TTC549 (cell line): ENCODE measurements around the gene LCK.

Source experiments
- FAIRE-seq: peaks from 2 replicates; lab custom pipeline; 2012; peaks lifted over from hg19 to GRCh38; lab: Jason Lieb, UNC

The LCK gene

GRCh38 chr1:32250893-32251716 lies at the start of gene LCK:
LCK (plus strand) TSS chr1:32251265; CDS start chr1:32274330, 23,065 bp downstream.
- FAIRE-seq: no peak

GRCh38 chr1:32204943-32205361 lies 46.1 kb upstream of the LCK start:
- FAIRE-seq: no peak

DNA sequence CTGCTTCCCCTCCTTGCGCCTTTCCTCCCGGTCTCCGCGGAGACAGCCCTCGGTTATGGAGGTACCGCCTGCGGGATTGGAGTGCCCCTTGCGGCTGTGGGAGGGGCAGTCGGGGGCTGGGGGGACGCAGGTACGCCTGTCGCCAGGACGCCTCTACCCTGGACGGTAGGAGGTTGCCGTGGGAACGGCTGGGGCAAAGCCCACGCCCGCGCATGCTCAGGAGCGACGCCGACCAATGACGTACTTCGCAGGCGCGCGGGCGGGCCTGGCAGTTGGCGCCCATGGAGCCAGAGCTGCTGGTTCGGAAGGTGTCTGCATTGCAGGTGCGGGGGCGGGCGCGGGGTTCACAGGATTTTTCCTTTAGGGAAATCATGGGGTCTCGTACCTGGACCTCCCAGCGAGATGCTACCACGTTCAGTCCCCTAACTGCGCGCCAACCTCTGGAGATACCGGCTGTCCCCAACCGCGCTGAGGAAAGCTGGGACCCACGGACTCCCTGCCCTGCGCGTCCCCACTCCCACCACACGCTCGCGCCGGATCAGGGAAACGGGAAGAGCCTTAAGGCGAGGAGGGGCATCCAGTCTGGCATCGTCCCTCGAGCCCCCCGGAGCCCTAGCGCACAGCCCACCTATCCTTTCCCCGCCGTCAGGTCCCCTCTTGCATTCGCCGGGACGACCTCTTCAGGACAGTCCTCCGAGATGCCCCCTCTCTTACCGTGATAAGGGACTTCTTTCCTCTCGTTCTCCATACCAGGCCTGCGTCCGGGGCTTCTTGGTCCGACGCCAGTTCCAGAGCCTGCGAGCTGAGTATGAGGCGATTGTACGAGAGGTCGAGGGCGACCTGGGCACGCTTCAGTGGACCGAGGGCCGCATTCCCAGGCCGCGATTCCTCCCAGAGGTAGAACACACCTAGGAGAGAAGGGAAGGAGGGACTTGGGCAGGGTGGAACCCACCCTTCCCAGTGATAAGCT lies 45.4 kb upstream of the LCK start, which contains the start of gene IQCC:
TSS of gene IQCC (plus strand) at position 271 of the 970 bp plus-strand sequence. CDS start at position 282, 11 bp downstream.
- no peak for FAIRE-seq

- FAIRE-seq: no peak
Observed at GRCh38 chr1:32208469-32208868, 42.6 kb upstream of the LCK start.

DNA sequence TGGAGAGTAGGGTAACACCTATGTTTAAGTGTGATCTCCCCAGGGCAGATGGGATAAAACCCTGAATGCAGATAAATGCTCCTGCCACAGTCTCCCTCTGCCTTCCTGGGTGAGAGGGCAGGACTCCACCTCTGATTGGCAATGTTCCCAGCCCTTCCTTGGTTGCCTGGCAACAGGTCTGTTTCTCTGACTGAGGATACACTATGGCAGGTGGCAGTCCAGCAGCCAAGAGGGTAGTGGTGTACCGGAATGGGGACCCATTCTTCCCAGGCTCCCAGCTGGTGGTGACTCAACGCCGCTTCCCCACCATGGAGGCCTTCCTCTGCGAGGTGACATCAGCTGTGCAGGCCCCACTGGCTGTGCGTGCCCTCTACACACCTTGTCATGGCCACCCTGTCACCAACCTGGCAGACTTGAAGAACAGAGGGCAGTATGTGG lies 42.2 kb upstream of the LCK start, which contains the start of gene DCDC2B:
TSS of gene DCDC2B (plus strand) at position 199 of the 438 bp plus-strand sequence. CDS start at position 204, 5 bp downstream.
- no peak for FAIRE-seq

DNA sequence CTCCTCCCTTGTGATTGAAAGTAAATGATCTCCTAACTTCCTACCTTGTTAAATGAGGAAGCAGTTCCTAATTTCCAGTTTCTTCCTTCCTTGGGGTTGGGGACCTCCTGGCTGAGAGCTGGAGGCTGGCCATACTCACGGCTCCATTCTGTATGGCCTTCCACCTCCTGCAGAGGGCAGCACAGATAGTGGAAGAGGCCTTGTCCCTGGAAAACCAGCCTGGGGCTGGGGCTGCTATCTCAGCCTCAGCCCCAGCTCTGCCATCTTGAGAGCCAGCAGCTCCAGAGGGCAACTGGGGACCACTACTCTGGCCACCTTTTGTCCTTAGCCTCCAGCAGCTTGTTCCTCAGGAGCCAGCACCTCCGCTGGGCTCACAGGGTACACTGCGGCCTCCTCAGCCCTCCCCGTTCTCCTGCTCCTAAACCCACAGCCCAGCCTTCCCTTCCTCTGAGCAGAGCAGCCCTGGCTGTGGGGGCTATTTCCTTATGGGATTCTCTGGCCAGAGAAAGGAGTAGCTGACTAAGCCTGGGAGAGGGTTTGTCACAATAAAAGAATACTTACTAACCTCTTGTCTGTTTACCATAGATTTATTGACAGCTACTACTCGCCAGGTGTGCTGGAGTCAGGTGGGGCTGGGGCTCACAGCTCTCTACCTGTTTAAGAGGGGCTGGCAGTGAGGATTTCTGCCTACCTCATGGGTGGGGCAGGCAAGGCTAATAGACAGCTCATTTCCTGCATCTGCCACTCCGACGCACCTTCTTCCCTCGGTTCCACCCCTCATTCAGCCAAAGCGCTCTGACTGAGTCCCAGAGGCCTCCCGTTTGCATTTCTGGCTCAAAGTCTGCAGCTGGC lies 35.2 kb upstream of the LCK start:
- FAIRE-seq: peak; percentile 62

DNA sequence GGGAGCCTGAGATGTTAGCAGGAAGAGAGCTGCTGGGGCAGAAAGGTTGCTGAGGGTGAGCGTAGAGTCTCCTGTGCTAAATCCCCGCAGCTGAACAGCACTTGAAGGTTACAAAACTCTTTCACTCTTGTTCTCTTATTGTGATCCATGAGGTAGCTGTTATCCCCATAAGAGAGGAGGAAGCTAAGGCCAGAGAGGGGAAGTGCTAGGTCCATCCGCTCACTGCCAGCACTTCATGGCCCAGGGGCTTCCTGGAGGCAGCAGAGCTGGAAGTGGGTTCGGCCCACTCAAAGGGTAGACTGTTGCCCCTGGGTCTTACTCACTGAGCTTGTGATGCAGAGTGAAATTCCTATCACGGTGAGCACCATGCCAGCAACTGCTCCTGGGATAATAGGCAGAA lies 34.5 kb upstream of the LCK start:
- no peak for FAIRE-seq

DNA sequence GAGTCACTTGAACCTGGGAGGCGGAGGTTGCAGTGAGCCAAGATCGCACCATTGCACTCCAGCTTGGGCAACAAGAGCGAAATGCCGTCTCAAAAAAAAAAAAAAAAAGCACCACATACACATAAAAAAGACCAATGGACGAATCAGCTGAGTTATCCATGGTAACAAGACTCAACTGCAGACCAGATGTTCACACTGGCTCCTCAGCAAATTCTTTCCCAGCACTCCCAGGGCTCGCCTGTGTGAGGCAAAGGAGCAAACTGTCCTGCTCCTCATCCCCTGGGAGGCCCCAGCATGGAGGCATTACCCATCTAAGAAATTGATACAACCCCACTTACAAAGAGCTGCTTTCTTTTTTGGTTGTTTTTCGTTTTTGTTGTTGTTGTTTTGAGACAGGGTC lies 32.0 kb upstream of the LCK start:
- no peak for FAIRE-seq

GRCh38 chr1:32220746-32221580 lies 30.1 kb upstream of the LCK start:
- no peak for FAIRE-seq

DNA sequence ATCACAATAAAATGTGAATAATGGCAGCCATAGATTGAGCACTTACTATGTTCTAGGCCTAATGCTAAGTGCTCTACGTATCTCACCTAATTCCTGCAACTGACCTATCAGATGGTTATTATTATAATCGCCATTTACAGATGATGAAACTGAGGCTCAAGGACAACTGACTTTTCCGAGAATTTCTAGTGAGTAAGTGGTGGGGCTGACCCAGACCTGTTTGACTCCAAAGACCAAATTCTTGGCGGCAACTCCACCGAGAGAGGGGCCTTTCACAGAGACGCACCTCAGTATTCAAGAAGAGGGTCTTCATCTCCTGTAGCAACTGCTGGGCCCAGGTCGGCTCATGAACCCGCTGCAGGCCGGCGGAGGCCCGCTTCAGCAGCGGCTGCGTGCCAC lies 29.5 kb upstream of the LCK start:
- no peak for FAIRE-seq

DNA sequence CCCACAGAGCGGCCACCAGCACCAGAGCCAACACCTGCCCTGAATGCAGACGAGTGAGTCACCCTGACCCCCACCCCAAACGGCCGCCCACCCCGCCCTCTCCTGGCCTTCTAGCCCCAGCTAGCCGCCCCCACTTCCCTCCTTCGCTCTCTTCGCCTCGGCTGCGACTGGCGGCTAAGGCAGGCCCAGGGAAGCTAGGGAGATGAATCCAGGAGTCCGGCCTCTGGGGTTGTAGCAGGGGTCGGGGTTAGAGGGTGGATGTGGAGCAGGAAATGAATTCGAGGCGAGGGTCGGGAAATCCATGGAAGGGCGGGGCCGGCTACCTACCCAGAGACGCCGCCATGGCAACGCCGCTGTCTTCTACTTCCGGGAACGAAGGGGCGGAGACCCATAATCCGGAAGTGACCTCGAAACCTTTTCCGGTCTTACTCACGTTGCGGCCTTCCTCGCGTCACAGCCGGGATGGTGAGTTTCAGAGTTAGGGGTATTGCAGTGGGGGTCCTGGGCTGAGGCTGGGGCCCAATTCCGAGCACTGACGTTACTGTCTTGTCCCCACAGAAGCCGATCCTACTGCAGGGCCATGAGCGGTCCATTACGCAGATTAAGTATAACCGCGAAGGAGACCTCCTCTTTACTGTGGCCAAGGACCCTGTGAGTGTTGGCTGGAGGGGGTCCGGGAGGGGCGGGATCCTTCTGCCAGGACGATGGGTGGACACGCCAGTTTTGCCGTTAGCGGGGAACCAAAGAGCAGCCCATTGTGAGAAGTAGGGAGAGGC lies 28.9 kb upstream of the LCK start, which contains the start of the genes EIF3I and TMEM234:
TSS of gene EIF3I (plus strand) at position 428 of the 776 bp plus-strand sequence. CDS start at position 463, 35 bp downstream.
TSS of gene TMEM234 (minus strand) at position 374 of the 776 bp plus-strand sequence. CDS start at position 343, 31 bp downstream.
- FAIRE-seq: no peak

GRCh38 chr1:32223683-32224082 lies 27.4 kb upstream of the LCK start:
- FAIRE-seq: no peak

DNA sequence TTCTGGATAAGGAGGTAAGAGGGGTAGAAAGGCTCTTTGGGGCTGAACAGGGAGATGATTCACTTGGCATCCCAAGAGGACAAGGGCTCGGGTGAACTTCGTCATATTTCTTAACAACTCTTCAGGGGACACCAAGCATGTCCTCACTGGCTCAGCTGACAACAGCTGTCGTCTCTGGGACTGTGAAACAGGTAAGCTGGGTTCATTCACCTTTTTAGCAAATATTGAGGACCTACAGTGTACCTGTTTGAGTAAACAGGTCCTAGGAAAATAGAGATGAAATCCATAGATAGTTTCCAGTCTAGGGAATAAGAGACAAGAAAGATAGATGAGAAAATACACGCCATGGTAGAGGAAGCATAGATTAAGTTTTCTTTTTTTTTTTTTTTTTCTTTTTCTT lies 26.8 kb upstream of the LCK start:
- FAIRE-seq: no peak

- no peak for FAIRE-seq
Observed at GRCh38 chr1:32228771-32229170, 22.3 kb upstream of the LCK start.

GRCh38 chr1:32231843-32232432 lies 19.1 kb upstream of the LCK start:
- FAIRE-seq: no peak

DNA sequence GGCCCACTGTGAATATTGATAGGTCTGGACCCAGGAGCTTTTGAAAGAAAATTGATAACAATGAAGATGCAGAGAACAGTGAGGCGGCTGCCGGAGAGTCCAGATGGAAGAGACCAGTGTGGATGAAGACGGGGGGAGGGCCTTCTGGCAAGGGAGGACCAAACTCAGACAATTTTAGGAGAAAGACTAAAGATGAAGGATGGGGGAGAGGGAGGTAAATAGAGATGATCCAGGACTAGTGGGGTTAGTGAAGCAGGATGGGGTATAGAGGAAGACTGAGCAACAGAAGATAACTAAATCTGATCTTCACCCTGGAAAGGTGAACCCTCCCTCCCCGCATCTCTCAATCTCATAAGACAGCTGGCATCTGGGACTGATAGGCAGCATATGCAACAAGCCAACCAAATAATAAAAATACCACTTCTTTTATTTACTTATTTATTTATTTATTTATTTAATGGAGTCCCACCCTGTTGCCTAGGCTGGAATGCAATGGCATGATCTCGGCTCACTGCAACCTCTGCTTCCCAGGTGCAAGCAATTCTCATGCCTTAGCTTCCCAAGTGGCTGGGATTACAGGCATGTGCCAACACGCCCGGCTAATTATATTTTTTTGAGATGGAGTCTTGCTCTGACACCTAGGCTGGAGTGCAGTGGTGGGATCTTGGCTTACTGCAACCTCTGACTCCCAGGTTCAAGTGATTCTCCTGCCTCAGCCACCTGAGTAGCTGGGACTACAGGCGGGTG lies 18.3 kb upstream of the LCK start:
- no peak for FAIRE-seq

- no peak for FAIRE-seq
Observed at GRCh38 chr1:32234792-32235191, 16.3 kb upstream of the LCK start.

DNA sequence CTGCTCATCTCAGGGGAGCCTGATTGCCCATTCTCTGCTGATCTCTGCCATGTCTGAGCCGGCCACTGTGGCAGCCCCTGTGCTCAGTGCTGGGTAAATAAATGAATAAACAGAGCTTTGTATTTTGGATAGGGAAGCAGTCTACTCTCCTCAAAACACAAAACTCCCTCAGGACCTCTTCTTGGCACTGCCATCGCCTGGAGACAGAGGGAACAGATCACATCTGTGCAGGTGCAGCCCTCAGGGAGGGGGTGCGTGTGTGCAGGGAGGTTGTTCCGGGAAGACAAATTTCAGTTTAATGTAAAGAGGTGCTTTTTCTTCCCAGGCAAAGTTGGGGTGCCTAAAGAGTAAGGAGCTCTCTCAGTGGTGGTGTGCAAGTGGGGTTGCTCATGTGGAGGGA lies 11.7 kb upstream of the LCK start:
- FAIRE-seq: no peak

DNA sequence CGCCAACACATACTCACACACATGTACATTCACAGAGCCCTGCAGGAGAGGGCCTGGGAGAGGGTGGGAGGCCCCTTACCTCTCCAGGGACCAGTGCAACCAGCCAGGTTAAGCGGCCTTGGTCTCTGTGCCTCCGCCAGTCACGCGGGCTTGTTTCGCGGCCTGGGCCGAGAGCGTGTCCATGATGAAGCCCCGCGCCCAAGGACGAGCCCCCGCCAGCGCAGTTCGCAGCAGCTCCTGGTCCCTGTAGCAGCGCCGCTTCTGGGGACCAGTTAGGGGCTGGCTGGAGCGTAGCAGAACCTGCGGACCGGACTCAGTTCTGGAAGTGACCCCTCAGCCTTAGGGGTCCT lies 11.3 kb upstream of the LCK start:
- no peak for FAIRE-seq
